ENCODE measurements around the gene TNS4. TPM values are rescaled to one million over a fixed set of nuclear protein-coding genes. Genes with fewer than 3 reads are reported as not detected.

Gene TNS4
- total and polyA plus RNA-seq, 9 of the 15 experiments (the other 6 are each of a cell fraction or from before 2014, with no cell fraction given): 0.04 to 0.73 (median 0.24) TPM; not detected in 1

- TF ChIP-seq ZMIZ1 (IDR thresholded peaks at IDR 0.05; ENCODE audit: low read depth in 2 of 2, low read length in 2 of 2) (peak in 1 of 2 experiments; percentile 81; a peak in 2 of 4 replicates), ZNF407 (IDR thresholded peaks at IDR 0.05; ENCODE audit: low read depth) (0 out of 2 replicates have a peak, but pooled peaks have one; percentile 23), VEZF1 (CRISPR knock-in tag; IDR thresholded peaks at IDR 0.05) (peak; percentile 26; the same call in 1 of the 2 replicates), SRSF1 (IDR thresholded peaks at IDR 0.05; ENCODE audit: low read depth, low read length) (no peak), HDGF (IDR thresholded peaks at IDR 0.05) (peak; percentile 75; the same call in 1 of the 2 replicates), POLR2G (IDR thresholded peaks at IDR 0.05; ENCODE audit: low read depth, low read length) (no peak), ZNF174 (CRISPR knock-in tag; IDR thresholded peaks at IDR 0.05) (no peak), ZNF583 (CRISPR knock-in tag; IDR thresholded peaks at IDR 0.05) (peak; percentile 47; the same call in 1 of the 2 replicates), ZKSCAN3 (CRISPR knock-in tag; IDR thresholded peaks at IDR 0.05) (no peak), NEUROD1 (IDR thresholded peaks at IDR 0.05; ENCODE audit: borderline replicate concordance, low read depth, low read length, partially characterized antibody) (peak; percentile 62)
Observed at GRCh38 chr17:40536295-40537171, 35.1 kb upstream of the TNS4 start (continued).

All from K562 (cell line).